HG02938 (cell line): ENCODE results near the gene ASPSCR1.
A peak's percentile ranks its signal among the peaks of the same experiment; 100 is the strongest.
"Not testable (repeated sequence)": the region's sequence is repeated elsewhere in the genome, so short reads cannot be mapped to it uniquely, and the experiment has no call there.

Experiments
- ATAC-seq: cut with Tn5 transposase; IDR thresholded peaks from one replicate; pipeline ENCODE4 v1.9.1; 2021; ENCODE audit warnings: mild to moderate bottlenecking, moderate library complexity; ENCODE audit not compliant: unreplicated experiment

ASPSCR1 gene

DNA sequence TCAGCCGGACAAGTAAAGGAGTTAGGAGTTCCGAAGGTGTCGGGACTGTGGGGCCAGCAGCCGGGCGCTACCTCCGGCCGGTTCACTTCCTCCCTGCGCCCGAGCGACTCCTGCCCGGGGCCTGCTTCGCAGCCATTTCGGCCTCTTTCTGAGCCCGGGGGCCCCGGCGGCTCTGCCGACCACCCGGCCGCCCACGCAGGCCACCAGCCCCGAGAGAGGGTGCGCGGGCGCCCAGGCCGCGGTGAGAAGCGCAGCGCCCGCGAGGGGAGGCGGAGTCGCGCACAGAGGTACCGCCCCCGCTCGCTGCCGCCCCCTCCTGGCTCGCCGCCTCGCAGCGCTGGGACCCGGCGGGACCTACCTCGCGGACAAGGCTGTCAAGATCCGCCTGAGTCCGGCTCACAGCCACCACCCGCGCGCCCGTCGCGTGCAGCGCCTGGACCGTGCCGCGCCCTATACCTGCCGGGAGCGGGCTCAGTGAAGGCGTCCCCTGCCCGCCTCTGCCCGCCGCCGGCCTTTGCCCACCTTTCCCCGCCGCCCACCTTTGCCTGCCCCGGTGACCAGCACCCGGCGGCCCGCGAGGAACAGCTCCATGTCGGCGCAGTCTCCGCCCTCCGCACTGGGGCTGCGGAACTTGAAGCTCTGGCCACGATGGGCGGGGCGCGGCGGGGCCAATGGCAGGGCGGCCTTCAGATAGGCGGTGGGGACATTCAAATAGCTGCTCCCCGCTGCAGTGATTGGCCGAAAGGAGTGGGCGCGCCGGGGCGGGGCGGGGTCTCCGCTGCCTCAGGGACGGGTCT is 59.9 kb downstream of the ASPSCR1 start, which contains the start of gene DCXR:
TSS of gene DCXR (minus strand) at position 606 of the 797 bp plus-strand sequence. CDS start at position 591, 15 bp downstream.
- peak; percentile 89 for ATAC-seq

DNA sequence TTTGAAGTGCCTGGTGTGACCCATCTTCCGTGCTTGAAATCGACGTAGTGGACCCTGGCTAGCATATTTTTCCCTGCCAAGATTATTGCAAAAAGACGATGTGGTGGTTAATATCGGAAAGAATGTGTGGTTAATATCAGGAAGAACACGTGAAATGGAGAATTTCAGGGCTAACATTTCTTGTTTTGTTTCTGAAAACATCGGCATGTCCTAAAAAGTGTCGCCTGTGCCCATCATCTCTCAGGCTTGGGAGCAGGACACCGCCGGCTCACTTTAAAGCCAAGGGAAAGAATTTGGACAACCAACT is 60.4 kb downstream of the ASPSCR1 start:
- no peak for ATAC-seq

DNA sequence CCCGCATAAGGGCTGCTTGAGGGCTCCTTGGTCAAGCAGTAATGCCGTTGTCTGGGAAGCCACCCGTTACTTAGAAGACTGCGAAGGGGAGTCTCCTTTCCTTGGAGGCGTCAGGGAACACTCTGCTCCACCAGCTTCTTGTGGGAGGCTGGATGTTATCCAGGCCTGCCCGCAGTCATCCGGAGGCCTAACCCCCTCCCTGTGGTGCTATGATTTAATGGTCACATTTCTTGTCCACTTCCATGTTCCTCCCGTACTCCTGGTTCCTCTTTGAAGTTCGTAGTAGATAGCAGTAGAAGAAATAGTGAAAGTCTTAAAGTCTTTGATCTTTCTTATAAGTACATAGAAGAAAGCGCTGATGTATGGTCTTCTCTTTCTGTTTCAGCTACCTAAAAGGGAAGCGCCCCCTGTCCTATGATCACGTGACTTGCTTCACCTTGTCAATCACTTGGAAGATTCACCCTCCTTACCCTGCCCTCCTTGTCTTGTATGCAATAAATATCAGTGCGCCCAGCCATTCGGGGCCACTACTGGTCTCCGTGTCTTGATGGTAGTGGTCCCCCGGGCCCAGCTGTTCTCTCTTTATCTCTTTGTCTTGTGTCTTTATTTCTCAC is 61.5 kb downstream of the ASPSCR1 start:
- not testable (repeated sequence) for ATAC-seq

DNA sequence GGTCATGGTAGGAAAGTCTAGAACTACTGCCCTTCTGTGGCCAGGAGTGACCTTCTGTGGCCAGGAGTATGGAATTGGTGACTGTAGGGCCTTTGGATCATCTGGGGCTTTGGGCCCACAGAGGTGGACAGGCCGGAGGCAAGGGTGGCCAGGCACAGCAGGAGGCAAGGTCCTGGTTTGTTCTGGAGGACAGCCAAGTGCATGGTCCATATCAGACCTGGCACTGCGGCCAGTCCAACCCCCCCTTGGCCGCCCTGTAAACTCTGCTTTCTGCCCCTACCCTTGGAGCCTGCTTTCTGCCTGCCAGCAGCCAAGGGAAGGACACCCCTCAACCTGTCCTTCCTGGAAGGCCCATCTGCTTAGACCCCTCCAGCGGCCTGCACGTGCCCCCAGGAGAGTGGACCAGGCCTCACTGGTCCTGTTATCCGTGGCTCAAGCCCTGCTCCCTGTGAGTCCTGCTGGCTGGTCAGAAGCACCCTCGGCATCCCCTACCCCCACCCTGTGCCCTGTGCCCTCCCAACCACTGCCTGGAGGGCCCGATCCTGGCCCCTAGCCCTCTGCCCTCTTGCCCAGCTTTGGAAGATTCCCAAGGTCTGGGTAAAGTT is 62.4 kb downstream of the ASPSCR1 start:
- no peak for ATAC-seq

DNA sequence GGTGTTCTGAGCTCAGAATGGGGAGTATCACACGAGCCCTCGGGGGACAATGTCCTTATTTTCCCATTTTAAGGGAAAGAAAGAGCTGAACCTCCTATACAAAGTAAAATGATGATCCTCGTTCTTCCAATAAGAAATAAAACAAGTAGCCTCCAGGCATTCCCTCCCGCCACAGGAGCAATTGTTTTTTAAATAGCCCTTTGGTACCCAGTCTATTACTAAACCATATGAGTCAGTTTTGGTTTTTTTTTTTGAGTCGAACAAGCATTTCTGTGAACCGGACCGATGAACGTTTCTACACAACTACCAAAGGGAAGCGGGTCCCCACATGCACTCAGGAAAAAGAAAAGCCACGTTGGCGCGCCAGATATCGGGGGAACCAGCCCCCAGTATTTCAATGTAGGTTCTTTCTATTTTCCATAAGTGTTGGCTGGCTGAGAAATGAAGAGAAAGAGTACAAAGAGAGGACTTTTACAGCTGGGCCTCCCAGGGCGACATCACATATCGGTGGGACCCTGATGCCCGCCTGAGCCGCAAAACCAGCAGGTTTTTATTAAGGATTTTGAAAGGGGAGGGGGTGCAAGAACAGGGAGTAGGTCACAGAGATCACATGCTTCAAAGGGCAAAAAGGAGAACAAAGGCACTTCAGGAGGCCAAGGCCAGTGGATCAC is 63.9 kb downstream of the ASPSCR1 start:
- ATAC-seq = no peak

DNA sequence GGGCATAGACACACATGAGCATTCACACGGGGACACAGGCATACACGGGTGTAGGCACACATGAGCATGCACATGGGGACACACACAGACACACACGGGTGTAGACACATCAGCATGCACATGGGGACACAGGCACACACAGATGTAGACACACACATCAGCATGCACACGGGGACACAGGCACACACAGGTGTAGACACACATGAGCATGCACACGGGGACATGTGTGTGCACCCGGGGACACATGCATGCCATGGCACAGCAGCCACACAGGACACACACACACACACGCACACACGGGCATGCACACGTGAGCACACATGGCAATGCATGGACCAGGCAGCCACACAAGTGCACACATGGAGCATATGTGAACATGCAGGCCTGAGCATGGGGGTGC is 65.2 kb downstream of the ASPSCR1 start:
- no peak for ATAC-seq

DNA sequence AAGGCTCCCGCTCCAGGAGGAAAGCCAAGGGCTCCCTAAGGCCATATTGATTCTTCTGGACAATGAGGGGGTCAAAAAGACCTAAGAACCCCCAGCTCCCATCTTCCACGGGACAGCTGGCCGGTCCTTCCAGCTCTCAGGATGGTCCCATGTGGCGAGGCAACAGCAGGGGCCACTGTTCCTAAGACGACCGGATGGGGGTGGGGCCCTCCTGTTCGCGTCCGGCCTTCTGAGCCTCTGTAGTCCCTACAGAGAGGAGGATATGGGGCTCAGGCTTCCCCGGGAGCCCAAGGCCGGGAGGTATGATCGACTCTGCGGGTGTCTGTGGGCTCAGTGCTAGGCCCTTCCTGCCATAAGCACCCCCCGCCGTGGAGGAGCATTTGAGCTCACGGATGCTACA is 66.1 kb downstream of the ASPSCR1 start:
- no peak for ATAC-seq

DNA sequence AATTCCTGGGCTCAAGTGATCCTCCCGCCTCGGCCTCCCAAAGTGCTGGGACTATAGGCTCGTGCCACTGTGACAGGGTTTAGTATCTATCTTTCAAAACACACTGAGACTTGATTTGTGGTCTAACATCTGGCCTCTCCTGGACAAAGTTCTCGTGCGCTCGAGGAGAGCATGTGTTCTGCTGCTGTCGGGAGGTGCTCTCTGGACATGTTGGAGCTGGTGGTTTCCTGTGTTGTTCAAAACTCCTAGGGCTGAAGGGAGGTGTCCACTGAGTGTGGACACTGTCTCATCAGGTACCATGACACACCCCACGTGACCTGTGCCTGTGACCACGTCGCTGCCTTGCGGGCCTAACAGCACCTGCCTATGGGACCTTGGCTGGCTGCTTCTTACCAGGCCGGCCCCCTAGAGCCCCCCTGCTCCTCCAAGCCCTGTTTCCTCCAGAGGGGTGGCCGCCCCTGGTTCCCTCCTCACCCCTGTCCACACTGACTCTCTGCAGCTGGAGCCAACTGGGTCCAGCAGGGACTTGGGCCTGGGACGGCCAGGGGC is 68.6 kb downstream of the ASPSCR1 start:
- no peak for ATAC-seq

DNA sequence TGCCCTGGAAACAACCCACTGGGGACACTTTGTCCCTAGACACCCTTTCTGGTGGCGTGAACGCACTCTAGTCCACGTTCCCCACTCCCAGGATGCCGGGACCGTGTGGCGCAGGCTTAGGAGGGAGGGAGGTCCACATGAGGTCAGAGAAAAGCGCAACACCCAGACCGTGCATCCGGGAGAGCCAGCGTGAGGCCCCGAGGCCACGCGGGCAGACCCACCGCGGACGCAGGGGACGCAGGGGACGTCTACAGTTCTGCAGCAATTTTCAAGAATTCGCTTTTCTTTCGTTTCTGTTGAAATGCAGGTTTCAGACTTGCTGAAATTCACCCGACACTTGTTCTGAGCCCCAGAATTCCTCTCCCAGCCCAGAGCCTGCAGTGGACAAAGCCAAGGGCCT is 69.5 kb downstream of the ASPSCR1 start:
- no peak for ATAC-seq

DNA sequence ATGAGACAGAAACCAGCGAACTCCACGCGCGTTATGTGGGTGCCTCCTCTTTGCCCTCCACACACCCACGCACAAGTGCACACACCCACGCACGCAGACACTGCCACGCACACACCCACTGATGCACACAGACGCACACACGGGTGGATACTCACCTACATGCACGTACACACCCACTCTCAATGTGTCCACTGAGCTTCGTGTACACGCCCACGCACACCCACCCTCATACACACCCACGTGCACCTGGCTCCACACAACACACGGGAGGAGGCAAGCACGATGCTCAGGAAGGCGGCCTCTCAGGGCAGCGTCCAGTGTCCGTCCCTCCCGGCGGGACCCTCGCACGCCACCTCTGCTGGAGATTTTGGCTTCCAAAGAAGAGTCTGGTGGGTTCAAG is 70.0 kb downstream of the ASPSCR1 start:
- ATAC-seq = no peak

DNA sequence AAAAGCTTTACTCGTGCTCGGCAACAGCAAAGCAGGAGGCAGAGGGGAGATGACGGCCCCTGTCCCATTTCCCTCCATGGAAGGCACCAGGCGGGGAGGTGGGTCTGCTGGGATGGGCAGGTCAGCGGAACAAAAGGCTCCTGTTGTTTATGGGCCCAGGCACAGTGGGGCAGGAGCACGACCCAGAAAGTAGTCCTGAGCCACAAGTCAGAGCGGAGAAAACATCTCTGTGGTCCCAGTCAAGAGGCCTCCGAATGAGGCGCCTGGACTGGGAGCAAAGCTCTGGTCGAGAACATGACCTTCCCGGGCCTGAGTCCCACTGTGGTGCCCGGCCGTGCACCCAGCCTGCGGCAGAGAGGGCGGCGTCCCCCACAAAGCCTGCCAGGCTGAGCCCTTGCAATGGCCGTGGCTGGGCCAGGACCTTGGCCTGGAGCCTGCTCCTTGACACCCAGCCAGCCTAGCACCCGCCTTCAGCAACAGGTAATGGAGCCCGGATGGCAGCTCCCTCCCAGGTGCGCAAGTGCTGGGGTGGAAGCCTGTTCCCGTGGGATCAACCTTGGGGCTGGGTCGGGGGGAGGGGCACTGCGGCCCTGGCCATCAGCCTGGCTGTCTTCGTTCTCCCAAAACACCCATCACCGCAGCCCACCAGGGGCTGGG is 70.6 kb downstream of the ASPSCR1 start:
- no peak for ATAC-seq

DNA sequence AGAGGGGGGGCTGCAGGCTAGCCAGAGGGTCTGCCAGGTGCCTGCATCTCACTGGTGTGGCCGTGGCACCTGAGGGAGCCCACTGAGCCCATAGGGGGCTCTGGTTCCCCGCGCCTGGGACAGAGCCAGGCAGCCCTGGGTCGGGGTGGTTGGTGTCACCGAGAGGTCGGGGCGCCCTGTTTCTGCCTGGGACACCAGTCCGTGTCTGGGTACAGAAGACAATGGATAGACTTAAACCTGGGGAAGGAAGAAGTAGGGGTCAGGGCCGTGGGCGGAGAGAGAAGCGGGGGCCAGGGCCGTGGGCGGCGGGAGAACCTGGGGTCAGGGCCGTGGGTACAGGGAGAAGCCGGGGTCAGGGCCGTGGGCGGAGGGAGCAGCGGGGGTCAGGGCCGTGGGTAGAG is 71.1 kb downstream of the ASPSCR1 start:
- no peak for ATAC-seq

DNA sequence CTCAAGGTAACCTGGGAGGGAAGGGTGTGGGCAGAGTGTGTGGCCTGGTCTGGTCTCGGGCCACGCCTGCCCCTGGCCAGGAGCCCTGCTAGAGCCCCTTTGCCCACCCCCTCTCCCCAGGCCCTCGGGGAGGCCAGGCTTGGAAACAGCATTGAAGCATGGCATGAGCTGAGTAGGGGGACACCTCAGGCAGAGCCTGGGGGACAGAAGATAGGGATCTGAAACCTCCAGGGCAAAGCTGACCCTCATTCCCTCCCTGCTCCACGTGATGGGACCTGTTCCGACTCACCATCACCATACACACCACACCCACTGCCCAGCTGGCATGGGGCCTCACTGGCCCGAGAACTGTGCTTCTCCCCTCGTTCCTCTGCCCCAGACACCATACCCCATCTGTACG is 71.7 kb downstream of the ASPSCR1 start:
- ATAC-seq = no peak

DNA sequence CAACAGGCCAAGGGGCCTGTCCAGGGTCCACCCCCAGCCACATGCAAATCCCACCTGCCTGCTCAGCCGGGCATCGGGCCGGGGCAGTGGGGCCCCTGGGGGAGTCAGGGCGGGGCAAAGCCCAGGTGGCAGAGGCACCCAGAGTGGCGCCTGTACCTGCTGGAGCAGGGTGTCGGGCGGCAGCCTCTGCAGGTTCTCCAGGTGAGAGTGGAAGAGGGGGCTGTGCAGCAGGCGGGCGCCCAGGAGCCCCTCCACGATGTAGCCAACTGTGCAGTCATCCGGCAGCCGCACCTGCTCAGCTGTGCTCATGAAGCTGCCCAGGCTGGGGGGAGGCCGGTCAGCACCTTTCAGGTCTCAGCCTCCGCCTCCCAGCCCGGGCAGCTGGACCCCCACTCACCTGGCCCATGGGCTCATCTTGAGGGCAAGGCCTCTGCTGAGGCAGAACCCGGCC is 72.1 kb downstream of the ASPSCR1 start:
- no peak for ATAC-seq

DNA sequence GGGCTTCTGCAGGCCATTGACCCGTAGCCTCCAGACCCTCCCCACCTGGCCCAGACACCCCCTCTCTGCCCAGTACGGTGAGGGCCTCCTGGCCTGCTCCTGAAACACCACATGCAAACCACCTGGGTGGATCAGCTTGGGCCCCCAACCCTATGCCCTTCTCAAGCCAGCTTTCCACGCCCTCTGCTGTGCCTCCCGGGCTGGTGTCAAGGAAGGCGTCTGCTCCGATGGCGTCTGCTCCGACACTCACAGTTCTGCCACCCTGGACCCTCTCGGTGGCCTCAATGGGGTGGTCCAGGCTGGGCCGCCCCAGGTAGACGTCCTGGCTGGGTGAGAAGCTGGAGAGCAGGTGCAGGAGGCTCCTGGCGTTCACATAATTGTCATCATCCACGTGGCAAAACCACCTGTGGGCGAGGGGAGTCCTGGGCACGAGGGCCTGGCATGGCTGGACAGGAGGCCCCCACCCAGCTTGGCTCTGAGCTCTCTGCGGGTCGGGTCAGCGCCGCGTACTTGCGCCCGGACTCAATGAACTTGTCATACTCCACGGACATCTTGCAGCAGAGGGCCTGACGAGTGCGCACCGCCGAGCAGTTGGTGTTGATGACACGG is 72.8 kb downstream of the ASPSCR1 start:
- ATAC-seq = no peak

DNA sequence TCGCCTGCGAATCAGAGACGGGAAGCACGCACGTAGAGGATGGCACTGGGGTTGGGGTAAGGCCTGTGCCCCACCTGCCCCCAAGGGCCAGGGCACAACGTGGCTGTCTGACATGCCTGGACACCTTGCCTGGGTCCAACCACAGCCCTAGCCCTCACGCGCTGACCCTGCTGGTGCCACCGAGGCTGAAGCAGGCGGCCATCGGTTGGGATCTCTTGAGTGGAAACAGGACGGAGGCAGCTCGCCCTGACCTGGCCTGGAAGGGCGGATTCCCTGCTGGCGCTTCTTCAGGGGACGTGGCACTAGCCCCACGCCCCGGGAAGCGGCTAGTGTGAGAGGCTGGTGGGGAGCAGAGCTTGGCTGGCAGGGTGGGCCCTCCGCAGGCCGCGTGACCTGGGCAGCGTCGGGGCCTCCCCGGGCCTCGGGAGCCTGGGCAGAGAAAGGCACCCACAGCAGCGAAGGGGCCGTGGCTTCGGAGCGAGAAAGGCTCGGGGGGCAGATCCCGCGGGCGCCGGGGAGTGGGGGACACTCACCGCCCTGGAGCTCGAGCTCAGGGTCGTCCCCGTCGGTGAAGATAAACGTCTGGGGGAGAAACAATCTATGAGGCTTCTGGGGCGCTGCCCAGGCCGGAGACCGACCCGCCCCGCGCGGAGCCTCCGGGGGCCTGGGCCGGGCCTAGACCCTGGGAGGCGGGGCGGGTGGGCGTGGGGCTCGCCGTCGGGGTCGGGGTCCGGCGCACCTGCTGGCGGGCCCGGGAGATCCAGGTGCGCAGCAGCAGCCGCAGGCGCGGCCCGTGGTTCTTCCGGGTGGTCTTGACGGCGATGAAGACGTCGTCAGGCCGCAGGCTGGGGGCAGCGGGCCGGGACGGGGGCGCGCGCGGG is 73.6 kb downstream of the ASPSCR1 start:
- ATAC-seq = peak; percentile 12

DNA sequence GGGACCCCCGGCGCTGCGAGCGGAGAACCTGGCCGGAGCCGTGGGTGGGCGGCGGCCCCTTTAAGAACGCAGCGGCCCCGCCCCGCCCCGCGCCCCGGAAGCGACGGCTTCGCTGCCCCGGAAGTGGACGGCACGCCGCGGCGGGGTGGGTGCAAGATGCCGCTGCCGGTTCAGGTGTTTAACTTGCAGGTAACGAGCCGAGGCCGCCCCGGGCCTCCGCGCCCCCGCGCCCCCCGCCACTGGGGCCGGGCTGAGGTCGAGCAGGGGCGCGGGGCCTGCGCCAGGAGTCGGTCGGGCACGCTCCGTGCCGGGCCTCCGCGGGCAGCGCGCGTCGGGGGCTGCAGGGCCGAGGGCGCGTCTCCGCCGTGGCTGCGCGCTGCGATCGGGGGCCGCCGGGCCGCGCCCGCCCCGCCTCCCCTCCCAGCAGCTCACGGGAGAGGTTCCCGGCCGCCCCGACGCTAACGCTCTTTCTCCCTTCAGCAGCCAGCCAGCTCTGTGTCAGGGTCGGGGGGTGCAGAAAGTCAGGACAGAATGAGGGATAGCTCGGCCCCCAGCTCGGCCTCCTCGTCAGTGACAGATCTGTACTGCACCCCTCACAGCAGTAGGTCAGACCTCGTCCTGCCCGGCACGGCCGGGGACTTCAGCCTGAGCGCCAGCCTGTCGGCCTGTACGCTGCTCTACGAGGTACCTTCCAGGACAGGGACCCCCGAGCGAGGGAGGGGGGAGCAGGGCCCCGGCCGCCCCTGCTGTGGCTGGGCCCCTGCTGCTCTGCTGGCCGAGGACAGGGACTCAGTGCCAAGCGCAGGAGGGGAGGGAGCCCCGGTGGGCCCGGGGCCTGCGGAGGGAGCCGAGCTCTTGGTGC is 74.6 kb downstream of the ASPSCR1 start, which contains the start of the genes GPS1 and RFNG:
TSS of gene GPS1 (plus strand) at position 123 of the 862 bp plus-strand sequence. CDS start at position 157, 34 bp downstream.
TSS of gene RFNG (minus strand) at position 36 of the 862 bp plus-strand sequence. CDS start 45 bp downstream, outside the sequence.
- ATAC-seq = peak; percentile 76

DNA sequence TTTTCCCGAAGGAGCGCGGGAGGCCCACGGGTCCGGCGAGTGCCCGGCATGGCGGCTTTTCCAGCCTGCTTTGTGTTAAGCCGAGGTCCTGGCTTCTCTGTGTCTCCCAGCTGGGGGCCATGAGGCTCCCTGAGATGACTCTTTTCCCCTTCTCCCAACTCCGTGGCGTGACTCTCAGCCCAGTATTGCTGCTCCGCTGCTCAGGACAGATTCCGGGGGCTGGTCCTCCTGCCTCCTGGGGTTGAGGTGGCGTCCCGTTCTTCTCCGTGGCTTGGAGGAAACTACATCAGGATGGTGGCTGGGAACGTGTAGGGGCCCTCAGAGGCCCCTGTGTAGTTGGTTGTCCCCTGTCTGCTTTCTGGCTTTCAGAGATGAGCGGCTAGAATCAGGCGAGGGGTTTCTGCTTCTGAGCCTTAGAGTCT is 75.2 kb downstream of the ASPSCR1 start:
- ATAC-seq = no peak
